Uterus (tissue), 2 donors: ENCODE results near the gene SIGLEC7.

Experiments
- CTCF ChIP-seq, 4 experiments: fragments of 200-600 bp in 2 of 4; fragments of 450-650 bp in 2 of 4; sonication (generic) in 2 of 4; IDR thresholded peaks; one replicate each; pipeline ENCODE4 v1.5.1; 2016 to 2019; ENCODE audit warnings: antibody characterized with exemption in 4 of 4, mild to moderate bottlenecking in 2 of 4, moderate library complexity in 1 of 4
- POLR2A ChIP-seq, 2 donors: fragments of 450-650 bp; IDR thresholded peaks; one replicate each; pipeline ENCODE4 v1.6.1; 2016; ENCODE audit warnings: antibody characterized with exemption in 2 of 2, mild to moderate bottlenecking in 1 of 2, moderate library complexity in 1 of 2

DNA sequence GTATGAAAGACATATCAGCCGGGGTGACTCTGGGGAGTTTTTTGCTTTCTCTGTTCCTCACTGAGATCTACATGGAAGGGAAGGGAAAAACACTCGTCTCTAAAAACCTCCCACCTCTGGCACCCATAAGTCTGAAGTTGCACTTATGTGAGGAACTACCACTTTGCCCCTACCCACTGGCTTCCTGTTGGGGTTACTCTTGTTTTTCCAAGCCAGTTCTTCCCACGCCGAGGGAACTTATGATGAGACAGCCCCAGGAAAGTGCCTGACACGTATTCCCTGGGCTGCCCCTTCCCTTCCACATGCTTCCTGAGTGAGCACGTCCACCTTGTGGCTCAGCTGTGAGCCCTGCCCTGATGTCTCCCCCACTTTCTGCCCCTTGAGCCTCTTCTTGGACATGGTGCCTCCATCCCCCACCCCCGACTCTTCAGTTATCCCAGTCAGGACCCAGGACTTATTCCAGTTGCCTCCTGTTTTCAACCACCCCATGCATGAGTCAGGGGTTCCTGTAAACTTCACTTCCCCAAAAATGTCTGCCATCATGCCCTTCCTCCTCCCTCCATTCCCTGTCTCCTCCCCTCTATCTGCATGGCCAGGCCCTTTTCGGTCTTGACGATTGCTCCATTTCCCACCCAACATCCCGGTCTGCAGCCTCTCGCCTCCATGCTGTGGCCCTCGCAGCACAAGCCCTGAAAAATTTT lies 5.1 kb upstream of the SIGLEC7 start:
- TF ChIP-seq CTCF (IDR thresholded peaks at IDR 0.05): no peak
- TF ChIP-seq POLR2A (IDR thresholded peaks at IDR 0.05): no peak
